PC-3 (cell line): ENCODE measurements around the gene ATOH8.

Experiments used
- EZH2 ChIP-seq: fragments of 300-600 bp; sonication (generic); IDR thresholded peaks from one replicate; pipeline ENCODE4 v1.6.1; 2017; ENCODE audit warnings: antibody characterized with exemption, mild to moderate bottlenecking, low read length; ENCODE audit not compliant: unreplicated experiment
- TF ChIP-seq, protein P1 (sequence below): fragments of 300-600 bp; sonication (generic); conservative IDR thresholded peaks from 2 replicates; pipeline ENCODE4 v1.5.1; 2017; ENCODE audit warnings: antibody characterized with exemption, low read depth, mild to moderate bottlenecking, low read length

DNA sequence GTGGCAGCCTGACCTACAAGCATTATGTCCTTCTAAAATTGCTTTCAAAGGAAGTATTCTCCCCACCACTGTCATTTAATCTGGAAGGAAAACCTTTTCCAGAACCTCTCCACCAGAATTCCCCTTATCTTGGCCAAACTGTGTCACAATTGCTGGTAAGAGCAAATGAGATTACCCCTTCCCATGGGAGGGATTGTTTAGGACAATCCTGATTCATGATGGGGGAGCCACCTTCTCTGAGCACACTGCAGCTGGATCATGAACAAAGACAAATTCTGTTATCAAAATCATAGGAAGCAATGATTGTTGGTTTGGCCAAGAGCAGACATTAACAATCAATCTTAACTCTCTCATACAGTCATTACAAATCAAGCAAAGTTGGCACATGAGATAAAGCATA lies 18.1 kb upstream of the ATOH8 start:
- TF ChIP-seq, protein P1, sequence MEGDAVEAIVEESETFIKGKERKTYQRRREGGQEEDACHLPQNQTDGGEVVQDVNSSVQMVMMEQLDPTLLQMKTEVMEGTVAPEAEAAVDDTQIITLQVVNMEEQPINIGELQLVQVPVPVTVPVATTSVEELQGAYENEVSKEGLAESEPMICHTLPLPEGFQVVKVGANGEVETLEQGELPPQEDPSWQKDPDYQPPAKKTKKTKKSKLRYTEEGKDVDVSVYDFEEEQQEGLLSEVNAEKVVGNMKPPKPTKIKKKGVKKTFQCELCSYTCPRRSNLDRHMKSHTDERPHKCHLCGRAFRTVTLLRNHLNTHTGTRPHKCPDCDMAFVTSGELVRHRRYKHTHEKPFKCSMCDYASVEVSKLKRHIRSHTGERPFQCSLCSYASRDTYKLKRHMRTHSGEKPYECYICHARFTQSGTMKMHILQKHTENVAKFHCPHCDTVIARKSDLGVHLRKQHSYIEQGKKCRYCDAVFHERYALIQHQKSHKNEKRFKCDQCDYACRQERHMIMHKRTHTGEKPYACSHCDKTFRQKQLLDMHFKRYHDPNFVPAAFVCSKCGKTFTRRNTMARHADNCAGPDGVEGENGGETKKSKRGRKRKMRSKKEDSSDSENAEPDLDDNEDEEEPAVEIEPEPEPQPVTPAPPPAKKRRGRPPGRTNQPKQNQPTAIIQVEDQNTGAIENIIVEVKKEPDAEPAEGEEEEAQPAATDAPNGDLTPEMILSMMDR = no peak
- TF ChIP-seq EZH2 = no peak
